Cardiac fibroblast (primary cell): ENCODE results near the gene SMYD4.

Experiments used
- DNase-seq, 2 donors: peaks; one replicate each; pipeline versions ENCODE4 v3.0.0 to v3.0.0-alpha.2; 2010; ENCODE audit warnings: low read depth in 2 of 2
- H3K4me3 ChIP-seq, 2 donors: replicated peaks in 1 of 2; 1 replicate in 1 of 2; 2 replicates in 1 of 2; pipeline ENCODE4 v1.5.1; 2011; ENCODE audit warnings: low read depth in 2 of 2, low read length in 2 of 2, mild to moderate bottlenecking in 2 of 2, moderate library complexity in 1 of 2
- TF ChIP-seq, protein P1 (sequence below): IDR thresholded peaks from one replicate; pipeline ENCODE4 v1.5.1; 2011; ENCODE audit warnings: low read depth, mild to moderate bottlenecking, low read length, inconsistent platforms

Gene SMYD4

DNA sequence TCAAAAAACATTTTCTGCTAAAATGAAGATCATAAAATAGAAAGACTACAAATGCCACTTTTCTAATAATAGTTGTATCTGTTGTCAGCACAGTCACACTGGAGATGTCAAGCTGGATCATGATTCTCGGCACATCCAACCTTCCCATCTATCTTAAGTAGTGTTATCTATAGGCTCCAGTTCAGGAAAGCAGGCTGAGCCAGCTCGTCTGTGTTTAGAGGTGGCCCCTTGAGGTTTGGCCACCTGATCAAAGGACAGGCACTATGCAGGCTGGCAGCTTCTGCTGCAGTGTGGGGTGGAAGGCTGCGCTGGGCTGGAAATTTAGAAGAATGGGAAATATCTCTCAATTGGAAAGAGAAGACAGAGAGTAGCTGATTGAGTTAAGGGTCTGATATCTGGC is 32.4 kb downstream of the SMYD4 start:
- DNase-seq, result no peak
- H3K4me3 ChIP-seq, result no peak overlapping the region
- TF ChIP-seq, protein P1, sequence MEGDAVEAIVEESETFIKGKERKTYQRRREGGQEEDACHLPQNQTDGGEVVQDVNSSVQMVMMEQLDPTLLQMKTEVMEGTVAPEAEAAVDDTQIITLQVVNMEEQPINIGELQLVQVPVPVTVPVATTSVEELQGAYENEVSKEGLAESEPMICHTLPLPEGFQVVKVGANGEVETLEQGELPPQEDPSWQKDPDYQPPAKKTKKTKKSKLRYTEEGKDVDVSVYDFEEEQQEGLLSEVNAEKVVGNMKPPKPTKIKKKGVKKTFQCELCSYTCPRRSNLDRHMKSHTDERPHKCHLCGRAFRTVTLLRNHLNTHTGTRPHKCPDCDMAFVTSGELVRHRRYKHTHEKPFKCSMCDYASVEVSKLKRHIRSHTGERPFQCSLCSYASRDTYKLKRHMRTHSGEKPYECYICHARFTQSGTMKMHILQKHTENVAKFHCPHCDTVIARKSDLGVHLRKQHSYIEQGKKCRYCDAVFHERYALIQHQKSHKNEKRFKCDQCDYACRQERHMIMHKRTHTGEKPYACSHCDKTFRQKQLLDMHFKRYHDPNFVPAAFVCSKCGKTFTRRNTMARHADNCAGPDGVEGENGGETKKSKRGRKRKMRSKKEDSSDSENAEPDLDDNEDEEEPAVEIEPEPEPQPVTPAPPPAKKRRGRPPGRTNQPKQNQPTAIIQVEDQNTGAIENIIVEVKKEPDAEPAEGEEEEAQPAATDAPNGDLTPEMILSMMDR, result no peak

DNA sequence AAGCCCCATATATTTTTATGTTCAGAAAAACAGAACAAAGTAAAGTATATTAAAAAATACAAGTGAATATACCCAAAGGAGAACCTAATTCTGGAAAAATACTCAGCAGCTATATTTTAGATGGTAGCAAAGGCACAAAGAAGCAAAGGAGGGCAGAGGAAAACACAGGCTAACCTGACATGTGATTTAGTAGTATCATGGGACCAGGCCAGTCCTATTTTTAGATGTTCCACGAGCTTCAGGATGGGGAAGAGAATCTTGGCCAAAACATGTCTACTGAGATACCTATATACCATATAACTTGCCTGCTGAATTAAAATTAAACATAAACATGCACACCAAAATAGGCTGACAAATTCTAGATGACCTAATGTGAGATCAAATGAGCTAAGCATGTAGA is 32.9 kb downstream of the SMYD4 start:
- peak in 1 of 2 donors; percentile 54 for DNase-seq
- no peak overlapping the region for H3K4me3 ChIP-seq
- TF ChIP-seq, protein P1, result no peak

DNA sequence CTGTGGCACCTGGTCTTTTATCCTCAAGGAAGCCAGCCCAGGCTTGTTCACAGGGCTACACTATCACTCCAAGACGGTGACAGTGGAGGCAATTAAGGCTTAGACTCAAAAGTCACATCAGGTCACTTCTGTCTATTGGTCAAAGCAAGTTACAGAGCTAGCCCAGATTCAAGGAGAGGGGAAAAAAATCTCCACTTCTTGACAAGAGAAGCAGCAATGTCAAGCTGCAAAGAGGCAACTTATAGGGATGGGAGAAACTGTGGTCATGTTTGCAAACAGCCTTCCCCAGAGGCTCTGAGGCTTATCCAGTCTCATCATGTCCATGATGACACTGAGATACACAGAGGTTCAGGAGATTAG is 36.3 kb downstream of the SMYD4 start:
- no peak overlapping the region for H3K4me3 ChIP-seq
- peak in 1 of 2 donors; percentile 11 for DNase-seq
- TF ChIP-seq, protein P1, result no peak

DNA sequence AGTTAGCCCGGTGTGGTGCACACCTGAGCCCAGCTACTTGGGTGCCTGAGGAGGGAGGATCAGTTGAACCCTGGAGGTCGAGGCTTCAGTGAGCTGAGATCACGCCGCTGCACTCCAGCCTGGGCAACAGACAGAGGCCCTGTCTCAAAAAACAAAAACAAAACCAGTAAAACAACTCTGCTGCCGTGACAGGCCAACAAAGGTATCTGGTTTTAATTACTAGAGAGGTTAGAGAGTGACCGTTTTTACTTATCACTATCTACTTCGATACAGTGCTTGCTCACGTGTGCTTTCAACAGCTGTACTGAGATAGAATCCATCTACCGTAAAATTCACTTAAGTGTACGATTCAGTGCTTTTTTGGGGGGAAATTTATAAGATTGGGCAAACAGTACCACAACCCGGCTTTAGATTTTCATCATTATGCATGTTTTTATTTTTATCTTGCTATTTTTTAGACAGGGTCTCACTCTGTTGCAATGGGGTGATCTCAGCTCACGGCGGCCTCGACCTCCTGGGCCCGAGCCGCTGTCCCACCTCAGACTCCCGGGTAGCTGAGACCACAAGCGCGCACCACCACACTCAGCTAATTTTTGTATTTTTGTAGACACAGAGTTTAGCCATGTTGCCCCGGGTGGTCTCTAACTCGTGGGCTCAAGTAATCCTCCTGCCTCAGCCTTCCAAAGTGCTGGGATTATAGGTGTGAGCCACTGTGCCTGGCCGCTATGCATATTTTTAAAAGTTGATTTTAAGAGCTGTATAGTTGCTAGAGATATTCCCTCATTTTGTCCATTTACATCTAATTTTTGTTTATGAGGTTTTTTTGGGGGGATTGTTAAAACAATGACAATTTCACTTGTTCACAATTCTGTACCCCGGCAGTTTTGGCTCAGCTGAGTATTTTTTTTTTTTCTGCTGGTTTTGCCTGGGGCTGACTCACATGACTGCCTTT is 36.9 kb downstream of the SMYD4 start:
- TF ChIP-seq, protein P1, result no peak

DNA sequence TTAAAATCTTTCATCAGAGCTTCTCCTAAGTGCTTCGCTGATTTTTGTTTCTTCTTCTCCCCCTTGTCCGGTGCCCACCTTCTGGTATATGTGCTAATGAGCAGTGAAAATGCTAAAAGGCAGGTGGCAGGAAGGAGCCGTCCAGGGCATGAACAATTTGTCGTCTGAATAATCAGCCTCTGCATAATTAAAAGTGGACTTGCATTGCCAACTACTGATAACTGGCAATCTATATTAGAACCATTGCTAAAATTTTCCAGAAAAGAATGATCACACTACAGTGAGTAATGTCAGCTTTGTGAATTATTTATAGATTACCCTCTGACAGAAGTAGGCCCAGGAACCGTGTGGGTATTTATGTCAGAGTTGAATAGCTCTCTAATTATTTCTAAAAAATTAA is 39.8 kb downstream of the SMYD4 start:
- no peak for DNase-seq
- TF ChIP-seq, protein P1, result no peak
- H3K4me3 ChIP-seq, result no peak overlapping the region

More for the DNA sequence above, 36.9 kb downstream of the SMYD4 start:
- no peak overlapping the region for H3K4me3 ChIP-seq
- DNase-seq, result no peak

DNA sequence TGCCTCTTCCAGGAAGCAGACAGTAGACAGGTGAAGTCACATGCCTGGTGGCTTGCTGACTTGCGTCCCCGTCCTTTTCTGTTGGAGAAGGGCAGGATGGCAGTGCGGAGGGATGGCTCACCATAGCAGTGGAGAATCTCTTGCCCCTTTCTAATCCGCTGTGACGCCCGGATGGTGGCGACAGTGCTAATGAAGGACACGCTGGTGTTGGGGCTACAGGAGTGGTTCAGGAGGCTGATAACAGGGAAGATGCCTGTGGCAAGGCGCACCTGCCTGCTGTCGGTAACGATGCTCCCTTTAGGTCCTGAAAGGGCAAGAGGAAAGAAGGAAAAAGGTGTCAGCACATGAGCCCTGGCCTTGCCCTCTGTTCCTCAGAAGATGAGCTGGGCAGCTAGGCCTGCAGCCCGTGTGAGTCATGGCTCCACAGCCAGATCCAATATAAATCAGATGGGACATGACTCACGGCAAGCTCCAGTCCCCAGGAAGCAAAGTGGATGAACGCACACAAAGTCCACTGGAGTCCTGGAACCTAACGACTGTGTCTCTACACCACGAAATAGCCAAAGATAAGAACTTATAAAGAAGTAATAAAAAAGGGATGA is 42.3 kb downstream of the SMYD4 start:
- TF ChIP-seq, protein P1, result no peak
- peak; percentile 91 to 93 for DNase-seq
- H3K4me3 ChIP-seq, result no peak overlapping the region
